Coronary artery (tissue), 2 donors: ENCODE measurements around the gene GATAD2A.

Experiments
- DNase-seq: peaks from one replicate; pipeline ENCODE4 v3.0.0-alpha.2; 2017; ENCODE audit warnings: low spot score
- H3K27ac ChIP-seq, 2 donors: fragments of 200-600 bp; sonication (generic); one replicate each; pipeline ENCODE4 v1.5.1; 2016 to 2019
- H3K4me3 ChIP-seq: fragments of 200-600 bp; sonication (generic); 2 replicates; pipeline ENCODE4 v1.5.1; 2016; ENCODE audit warnings: mild to moderate bottlenecking, moderate library complexity
- TF ChIP-seq, protein P1 (sequence below): fragments of 200-600 bp; sonication (generic); IDR thresholded peaks from one replicate; pipeline ENCODE4 v1.5.1; 2019; ENCODE audit warnings: antibody characterized with exemption

Gene GATAD2A

DNA sequence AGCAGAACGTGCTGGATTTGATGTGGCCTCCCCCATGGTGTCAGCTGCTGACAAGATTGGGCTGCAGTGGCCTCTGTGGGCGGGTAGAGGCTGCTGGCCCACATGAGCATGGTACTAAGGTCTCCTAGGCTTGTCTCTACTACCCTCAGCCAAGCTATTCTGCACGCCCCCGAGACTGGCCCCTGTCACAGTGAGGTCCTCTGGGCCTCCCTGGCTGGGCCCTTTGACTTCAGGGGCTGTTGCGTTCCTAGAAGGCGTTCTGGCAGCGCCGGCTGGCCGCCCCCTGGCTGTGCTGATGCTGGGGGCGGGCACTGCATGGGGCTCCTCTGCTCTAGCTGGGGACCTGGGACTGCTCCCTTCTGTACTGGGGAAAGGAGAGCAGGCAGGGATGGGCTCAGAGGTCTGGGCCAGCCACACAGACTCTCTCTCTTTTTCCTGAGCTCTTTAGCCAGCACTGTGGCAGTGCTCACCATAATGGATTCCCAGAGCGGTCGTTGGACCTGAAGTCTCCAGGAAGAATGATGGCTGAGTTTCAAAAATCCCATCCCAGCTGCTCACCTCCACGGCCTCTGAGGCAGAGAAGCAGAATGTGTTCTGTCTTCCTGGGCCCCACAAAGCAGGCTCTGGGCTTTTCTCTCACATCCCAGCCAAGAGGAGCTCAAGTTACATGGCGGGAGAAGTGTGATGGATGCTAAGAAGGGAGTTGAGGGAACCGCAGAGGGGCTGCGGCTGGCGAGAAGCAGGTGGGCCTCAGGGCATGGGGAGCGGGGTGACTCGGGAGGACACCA, 77.5 kb downstream of the GATAD2A start:
- TF ChIP-seq, protein P1, sequence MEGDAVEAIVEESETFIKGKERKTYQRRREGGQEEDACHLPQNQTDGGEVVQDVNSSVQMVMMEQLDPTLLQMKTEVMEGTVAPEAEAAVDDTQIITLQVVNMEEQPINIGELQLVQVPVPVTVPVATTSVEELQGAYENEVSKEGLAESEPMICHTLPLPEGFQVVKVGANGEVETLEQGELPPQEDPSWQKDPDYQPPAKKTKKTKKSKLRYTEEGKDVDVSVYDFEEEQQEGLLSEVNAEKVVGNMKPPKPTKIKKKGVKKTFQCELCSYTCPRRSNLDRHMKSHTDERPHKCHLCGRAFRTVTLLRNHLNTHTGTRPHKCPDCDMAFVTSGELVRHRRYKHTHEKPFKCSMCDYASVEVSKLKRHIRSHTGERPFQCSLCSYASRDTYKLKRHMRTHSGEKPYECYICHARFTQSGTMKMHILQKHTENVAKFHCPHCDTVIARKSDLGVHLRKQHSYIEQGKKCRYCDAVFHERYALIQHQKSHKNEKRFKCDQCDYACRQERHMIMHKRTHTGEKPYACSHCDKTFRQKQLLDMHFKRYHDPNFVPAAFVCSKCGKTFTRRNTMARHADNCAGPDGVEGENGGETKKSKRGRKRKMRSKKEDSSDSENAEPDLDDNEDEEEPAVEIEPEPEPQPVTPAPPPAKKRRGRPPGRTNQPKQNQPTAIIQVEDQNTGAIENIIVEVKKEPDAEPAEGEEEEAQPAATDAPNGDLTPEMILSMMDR: no peak
- H3K4me3 ChIP-seq: no peak overlapping the region
- DNase-seq: no peak
- H3K27ac ChIP-seq: no peak overlapping the region

DNA sequence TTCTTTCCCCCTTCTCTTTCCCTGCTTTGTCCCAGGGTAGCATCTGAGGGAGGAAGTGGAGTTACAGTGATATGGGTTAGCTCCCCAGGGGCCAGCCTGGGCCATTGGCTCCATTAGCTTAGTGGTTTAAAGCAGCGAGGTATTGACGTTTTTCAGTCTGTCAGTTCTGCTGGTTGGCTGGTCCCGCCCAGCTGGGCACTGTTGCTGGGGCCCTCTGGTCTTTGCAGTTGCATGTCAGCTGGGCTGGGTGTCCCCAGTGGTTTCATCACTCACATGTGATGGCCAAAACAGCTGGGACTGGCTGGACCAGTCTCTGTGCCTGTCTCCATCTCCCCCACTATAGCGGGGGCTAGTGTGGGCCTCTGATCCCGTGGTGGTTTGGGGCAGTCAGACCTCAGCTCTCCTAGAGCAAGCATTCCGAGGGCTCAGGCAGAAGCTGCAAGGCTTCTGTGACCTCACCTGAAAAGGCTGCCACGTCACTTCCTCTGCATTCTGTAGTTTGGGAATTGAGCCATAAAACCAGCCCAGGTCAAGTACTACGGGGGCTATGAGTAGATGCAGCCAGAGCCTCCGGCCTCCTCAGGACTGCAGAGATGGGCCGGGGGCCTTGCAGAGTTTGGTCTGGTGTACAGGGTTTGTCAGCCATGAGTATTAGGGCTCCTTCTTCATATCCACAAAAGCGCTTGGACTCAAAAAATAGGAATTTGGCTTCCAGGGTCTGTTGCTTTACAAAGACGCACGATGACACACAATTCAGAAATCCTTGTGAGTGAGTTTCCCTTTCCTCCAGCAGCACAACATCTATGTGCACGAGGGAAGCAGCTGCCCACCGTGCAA, 79.9 kb downstream of the GATAD2A start:
- no peak overlapping the region for H3K27ac ChIP-seq
- H3K4me3 ChIP-seq: no peak overlapping the region
- no peak for DNase-seq
- TF ChIP-seq, protein P1: no peak

DNA sequence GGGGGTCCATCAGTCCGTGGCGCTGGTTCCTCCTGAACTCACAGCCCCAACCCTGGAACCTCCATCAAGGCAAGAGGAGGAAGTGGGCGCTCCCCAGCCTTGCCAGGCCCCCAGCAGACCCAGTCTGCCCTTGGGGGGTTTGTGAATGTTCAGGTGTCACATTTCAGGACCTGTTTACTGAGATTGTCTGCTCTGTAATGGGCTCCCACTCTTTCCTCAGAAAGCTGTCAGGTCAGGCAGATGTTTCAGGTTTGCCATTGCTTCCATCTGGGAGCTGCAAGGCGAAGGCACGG, 80.5 kb downstream of the GATAD2A start:
- DNase-seq: no peak
- Histone ChIP-seq H3K27ac (no peak overlapping the region), H3K4me3 (no peak overlapping the region)
- TF ChIP-seq, protein P1: no peak

DNA sequence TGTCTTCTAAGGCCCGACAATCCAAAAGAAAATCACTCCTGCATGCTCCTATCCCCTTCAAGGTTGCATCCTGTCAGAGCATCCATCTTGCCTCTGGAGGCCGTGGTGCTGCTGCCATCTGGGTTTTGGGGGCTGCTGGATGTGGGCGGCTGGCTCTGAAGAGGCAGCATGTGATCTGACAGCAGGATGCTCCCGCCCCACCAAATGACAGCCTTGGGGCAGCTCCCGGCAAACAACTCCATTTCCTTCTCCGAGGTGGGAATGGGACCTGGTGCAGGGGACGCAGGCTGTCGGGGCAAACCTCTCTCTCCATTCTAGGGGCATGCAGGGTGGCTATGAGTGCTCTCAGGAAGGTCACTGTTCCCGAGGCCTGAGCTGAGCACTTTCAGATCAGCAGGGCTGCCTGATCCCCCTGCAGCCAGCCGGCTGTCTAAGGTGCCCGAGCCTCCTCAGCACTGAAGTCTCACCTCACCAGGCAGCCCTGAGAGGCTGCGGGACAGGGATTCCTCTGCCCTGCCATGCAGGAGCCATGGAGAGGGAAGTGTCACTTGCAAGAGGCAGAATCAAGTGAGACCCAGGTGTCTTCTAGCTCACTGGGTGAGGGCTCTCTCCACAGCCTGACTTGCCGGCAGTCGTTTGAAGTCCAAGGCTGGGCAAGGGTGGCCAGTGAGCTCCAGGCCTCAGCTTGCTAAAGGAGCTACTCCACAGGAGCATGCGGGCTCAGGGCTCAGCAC, 81.0 kb downstream of the GATAD2A start:
- Histone ChIP-seq H3K27ac (no peak overlapping the region), H3K4me3 (no peak overlapping the region)
- DNase-seq: no peak
- TF ChIP-seq, protein P1: no peak

DNA sequence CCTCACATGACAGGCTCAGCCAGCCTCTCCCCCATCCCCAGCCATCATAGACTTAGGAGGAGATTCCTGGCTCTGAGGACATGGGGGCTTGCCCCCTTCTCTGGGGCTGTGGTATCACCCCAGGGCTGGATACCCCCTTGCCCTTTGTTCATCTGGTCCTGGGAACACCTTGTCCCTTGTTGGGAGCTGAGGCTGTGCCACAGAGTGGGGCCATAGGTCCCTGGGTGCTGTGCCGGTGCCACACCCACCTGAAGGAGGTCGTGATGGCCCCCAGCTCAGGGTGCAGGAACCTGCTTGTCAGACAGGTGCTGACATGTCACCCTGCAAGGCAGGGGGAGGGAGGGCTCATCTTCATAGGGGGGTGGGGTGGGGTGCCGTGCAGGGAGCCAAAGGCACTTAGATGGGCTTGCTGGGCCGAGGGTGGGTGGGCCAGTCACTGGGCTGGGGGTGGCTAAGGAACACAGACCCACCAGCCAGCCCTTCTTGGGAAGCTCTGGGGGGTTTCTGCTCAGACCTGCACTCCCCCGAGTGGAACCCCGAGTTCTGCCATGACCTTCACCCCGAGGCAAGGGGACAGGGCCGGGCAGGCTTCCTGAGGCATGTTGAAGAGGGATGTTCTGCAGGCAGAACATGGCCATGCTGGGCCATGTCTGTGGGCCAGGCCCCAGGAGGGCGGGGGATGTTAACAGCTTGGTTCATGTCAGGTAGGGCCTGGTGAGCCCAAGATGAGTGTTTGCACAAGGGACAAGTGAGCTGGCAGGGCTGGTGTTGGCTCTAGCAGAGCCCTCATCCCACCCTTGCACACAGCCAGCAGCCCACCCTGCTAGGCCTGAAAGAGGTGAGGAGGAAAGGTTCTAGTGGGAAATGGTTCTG, 81.8 kb downstream of the GATAD2A start:
- TF ChIP-seq, protein P1: no peak
- Histone ChIP-seq H3K4me3 (no peak overlapping the region), H3K27ac (peak overlapping the region in 1 of 2 donors; percentile 90)
- DNase-seq: no peak
